CD4-positive, alpha-beta T cell treated with Interleukin-4 for 4 hours (primary cell): Measurements from ENCODE around the gene PTRHD1.
"Not testable (repeated sequence)": the region's sequence is repeated elsewhere in the genome, so short reads cannot be mapped to it uniquely, and the experiment has no call there.

Experiments
- DNase-seq: peaks from one replicate; pipeline ENCODE4 v3.0.0-alpha.2; 2020

PTRHD1 gene

DNA sequence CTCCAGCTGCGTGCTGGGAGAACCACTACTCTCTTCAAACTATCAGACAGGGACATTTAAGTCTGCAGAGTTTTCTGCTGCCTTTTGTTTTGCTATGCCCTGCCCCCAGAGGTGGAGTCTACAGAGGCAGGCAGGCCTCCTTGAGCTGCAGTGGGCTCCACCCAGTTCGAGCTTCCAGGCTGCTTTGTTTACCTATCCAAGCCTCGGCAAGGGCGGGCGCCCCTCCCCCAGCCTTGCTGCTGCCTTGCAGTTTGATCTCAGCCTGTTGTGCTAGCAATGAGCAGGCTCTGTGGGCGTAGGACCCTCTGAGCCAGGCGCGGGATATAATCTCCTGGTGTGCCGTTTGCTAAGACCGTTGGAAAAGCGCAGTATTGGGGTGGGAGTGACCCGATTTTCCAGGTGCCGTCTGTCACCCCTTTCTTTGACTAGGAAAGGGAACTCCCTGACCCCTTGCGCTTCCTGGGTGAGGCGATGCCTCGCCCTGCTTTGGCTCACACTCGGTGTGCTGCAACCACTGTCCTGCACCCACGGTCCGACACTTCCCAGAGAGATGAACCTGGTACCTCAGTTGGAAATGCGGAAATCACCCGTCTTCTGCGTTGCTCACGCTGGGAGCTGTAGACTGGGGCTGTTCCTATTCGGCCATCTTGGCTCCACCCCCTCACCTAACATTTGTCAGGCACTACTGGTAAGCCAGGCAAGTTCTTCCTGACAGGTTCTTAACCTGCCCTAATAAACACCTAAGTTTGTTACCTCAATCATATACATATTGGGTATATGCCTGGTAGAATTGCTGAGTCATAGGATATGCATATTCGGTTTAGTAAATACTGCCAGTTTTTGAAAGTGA is 12.8 kb upstream of the PTRHD1 start:
- not testable (repeated sequence) for DNase-seq

DNA sequence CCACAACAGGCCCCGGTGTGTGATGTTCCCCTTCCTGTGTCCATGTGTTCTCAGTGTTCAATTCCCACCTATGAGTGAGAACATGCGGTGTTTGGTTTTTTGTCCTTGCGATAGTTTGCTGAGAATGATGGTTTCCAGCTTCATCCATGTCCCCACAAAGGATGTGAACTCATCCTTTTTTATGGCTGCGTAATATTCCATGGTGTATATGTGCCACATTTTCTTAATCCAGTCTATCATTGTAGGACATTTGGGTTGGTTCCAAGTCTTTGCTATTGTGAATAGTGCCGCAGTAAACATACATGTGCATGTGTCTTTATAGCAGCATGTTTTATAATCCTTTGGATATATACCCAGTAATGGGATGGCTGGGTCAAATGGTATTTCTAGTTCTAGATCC is 7.3 kb upstream of the PTRHD1 start:
- not testable (repeated sequence) for DNase-seq

DNA sequence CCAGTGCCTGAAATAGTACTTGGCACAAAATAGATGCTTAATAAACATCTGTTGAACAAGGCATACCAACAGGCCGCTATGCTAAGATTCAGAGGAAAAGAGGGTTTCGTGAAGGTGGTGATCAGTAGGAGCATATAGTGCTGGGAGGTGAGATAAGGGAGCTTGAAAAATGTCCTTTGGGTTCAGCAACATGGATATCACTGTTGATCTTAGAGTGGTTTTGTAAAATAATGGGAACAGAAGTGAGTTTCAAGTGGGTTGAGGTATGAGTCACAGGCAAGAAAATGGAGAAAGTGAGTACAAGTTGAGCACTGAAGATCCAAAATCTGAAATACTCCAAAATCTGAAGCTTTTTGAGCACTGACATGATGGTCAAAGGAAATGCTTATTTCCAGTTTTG is 4.5 kb upstream of the PTRHD1 start:
- DNase-seq: no peak

DNA sequence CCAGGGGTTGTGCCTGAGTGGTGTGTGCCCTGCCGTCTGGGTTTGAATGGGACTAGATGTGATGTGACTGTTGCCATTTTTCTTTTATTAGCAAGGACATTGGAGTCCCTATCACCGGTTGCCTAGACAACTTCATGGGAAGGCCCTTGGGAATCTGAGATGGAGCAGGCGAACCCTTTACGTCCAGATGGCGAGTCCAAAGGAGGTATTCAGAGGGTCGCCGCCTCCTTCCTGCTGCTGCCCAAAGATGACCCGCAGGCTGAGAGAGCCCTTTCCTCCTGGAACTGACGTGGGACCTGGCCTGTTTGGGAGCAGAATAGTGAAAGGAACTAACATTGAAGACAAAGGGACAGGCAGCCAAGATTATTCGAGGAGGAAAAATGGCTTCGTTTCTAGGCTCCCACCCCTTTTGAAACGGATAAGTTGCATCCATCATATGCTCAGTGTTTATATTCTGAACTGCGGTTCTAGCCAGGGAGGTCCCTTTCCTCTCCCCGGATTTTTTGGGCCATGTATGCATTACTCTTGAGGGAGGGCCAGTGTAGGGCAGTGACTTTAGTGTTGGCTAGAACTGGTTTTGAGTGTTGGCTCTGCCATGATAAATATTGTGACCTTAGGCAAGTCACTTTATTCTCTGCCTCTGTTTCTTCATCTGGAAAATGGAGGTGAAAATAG is 707 bp upstream of the PTRHD1 start:
- DNase-seq: no peak

DNA sequence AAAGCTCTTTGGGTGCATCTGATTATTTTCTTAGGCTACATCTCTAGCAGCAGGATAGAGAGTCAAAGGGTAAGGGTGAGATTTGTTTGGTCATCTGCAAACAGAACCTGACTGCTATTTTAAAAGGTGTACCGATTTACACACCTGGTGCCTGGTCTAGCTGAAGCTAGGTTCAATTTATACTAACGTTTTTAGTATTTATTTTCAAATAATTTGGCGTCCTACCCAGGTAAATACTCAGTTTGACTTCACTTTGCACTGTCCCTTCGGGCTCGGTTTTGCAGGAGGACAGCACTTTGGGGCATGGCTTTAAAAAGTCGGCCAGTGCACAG is 683 bp downstream of the PTRHD1 start:
- no peak for DNase-seq

DNA sequence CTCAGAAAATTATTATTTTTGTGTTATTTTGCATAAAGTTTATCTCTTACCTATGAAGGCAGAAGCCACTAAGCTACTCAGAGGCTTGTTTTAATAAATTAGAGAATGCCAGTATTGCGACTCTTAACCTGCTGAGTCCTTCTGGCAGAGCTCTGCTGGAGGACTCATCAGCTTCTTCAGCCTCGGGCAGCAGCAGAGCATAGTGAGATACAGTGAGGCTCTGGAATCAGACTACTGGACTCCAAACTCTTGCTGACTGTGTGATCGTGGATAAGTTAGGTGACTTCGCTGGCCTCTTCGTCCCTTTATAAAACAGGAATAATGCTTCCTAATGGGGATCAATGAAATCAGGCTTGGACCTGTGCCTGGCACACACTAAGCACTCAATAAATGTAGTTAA is 1.7 kb downstream of the PTRHD1 start:
- no peak for DNase-seq

DNA sequence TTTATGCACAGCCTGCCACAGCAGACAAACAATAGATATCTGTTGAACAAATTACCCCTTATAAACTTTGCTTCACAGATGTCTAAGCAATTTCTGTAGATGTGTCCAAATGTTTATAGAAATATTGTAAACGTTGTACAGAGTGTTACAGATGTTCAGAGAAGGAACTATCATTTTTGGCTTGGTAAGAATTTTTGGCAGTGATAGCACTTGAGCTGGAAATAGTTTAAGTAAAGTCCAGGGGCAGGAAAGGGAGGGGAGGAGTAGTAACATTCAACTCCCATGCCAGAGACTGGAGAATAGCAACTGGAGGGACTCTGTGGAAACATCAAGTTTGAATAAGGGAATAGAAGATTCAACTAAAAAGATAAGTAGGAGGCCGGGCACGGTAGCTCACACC is 4.4 kb downstream of the PTRHD1 start:
- DNase-seq: no peak

DNA sequence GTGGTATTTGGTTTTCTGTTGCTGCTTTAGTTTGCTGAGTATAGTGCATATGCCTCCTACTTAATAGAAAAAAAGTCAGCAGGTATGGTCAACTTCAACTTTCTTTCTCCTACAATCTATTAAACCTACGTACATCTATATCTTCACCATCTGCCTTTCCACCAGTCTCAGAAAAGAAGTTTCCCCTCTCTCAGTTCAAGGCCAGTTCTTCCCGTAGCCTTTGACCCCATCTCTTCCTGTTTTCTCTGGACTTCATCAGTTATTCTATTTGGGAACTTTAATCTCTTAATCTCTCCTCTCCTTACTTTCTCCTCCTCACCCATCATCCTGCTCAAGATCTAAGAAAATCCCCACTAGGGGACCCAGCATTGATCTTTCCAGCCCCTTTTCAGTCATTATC is 5.7 kb downstream of the PTRHD1 start:
- no peak for DNase-seq

DNA sequence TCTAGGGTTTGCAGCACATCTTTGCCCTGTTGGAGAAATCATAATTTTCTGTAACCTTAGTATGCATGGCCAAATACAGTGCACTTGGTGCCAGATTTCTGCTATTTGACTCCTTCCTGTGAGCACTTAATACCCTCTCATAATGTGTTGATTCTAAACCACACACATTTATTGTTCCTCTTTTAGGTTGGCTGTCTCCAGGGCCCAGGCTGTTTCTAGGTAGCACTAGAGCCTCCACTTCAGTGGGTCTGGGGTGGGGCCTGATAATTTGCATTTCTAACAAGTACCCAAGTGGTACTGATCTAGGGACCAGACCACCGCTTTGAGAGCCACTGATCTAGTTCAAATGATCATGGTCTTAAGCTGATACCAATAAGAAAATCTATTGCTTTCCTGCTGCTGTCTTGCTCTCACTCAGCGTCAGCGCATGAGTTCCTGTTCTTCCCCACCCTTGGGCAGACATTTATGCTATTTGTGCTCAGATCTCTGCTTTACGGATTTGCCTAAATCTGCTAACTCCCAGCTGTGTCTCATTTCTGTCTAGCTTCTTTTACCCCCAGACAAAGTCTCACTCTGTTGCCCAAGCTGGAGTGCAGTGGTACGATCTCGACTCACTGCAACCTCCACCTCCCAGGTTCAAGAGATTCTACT is 7.4 kb downstream of the PTRHD1 start:
- no peak for DNase-seq

DNA sequence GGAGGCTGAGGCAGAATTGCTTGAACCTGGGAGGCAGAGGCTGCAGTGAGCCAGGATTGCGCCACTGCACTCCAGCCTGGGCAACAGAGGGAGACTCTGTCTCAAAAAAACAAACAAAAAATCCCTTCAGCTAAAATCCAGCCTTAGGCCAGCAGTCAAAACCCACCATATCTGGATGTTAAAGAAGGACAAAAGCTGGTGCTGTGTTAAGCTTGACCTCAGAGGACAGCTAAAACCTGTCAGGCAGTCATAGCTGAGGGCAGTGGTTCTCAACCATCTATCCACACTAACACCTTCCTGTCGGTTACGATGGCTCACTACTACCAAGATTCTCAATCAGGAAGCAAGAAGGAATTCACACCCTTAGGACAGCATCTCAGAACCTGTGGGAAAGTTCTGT is 9.6 kb downstream of the PTRHD1 start:
- DNase-seq: no peak

DNA sequence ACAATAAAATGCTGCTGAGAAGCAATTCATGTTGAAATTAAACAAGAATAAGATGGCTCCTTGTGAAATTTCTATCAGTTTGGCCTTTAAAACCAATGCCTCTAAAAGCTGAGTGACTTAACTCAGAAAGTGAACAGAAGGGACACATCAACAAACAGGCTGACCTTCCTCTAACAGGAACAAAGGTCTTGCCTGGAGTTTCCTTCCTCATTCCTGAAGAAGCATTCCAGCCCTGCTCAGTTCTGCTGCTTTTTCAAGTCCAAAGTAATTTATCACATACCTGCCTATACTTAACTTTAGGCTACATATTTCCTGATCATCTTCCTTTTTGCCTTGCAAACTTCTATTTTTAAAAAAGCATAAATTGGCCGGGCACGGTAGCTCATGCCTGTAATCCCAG is 14.1 kb downstream of the PTRHD1 start:
- no peak for DNase-seq

DNA sequence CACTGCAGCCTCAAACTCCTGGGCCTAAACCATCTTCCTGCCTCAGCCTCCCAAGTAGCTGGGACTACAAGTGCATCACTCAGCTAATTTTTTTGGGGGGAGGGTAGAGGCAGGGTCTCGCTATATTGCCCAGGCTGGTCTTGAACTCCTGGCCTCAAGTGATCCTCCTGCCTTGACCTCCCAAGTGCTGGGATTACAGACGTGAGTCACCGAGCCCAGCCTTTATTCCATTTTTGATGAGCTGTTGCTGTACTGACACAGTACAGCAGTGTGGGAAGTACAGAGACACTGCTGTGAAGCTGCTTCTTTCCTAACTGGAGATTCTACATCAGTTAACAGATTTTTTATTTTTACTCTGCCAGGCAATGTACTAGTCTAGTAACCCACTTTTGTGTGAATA is 18.8 kb downstream of the PTRHD1 start:
- no peak for DNase-seq

DNA sequence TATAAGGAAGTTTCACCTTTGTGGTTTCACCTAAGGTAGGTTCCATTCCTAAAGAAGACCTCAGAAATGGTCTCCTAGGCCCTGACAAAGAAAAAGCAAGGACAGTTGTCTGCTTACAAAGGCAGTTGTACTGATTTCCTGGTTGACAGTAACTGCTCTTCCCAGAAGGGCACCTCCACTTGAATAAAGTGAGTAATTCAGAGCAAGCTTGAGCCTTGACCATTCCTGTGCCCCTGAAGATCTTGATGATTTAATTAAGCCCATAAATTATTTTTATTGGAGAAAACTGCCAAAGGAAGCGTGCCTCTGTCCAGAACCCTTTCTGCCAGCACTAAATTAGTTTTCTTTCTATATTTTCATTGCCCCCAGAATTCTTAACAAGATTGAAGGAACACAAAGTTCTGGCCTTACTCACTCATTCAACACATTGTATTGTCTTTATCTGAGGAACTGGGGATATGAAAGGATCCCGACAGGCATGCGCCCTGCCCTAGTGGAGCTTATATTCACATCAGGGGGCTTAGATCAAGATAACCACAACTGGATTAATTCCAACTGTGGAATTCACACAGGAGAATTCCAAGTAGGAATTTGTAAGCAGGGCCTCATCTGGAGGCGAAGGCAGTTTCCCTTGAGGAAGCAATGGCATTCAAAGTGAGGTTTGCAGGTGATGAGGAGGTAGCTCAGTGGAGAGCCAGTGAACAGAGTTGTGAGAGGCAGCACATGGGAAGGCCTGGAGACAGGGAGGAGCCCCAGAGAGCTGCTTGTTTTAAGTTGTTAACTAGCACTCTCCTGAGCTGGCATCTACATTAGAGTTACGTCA is 21.2 kb downstream of the PTRHD1 start:
- no peak for DNase-seq

DNA sequence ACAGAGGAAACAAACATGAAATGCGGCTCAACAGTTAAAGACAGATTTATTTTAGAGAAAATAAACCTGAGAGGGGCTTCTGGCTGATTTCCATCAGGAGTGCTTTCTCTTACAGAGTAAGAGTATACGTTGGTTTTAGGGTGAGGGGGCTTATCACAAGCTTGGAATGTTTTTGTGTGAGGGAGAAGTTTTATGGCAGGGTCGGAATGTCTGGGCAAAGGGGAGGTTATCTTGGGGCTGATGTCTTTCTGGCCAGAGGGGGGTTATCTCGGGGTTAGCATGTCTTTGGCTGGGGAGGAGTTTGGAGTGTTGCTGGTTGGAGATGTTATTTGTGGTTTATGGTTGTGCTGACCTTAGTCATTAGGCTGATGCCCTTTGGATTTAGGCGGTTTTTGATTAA is 22.1 kb downstream of the PTRHD1 start:
- no peak for DNase-seq

DNA sequence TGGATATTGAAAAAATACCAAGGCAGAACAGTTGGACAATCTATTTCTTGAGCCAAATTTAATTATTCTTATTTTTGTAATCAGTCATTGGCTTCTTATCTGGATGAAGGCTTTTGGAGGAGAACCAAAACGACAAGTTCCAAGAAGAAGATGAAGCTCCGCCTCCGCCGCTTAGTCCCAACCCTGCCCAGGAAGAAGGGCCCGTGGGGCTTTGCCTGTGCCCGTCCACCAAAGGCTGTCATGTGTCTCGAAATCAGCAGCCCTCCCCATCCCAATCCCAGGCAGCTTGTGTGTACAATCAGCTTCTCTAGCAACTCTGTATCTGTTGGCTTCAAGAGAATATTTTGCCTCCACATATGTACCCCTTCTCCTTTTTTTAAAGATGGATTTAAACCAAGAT is 24.6 kb downstream of the PTRHD1 start:
- no peak for DNase-seq

DNA sequence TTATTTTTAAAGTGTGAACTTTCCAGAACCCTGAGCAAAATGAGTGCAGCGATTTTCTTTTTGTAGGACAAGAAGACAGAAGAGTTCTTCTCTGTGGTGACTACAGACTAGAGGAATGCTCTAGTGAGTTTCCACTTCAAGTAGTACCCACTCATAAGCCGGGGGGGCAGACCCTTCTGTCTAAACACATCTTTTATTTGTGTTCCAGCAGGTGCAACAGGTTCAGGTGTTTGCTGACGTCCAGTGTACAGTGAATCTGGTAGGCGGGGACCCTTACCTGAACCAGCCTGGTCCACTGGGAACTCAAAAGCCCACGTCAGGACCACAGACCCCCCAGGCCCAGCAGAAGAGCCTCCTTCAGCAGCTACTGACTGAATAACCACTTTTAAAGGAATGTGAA is 25.2 kb downstream of the PTRHD1 start:
- DNase-seq: no peak

DNA sequence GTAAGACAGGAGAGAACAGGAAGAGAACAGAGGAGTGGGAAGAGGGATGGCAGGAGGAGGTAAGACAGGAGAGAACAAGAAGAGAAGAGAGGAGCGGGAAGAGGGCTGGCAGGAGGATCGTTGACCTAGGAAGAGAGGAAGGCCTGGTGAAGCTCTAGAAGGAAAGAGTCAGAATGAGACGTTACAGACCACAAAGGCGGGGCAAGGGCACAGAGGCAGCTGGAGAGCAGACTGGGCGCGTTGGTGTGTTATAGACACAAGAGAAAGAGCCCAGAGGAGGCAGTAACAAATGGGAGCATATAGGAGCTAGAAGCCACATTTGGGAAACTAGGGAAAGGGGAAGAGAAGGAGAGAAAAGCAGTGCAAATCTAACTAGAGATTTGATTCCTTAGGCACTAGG is 26.6 kb downstream of the PTRHD1 start:
- no peak for DNase-seq

DNA sequence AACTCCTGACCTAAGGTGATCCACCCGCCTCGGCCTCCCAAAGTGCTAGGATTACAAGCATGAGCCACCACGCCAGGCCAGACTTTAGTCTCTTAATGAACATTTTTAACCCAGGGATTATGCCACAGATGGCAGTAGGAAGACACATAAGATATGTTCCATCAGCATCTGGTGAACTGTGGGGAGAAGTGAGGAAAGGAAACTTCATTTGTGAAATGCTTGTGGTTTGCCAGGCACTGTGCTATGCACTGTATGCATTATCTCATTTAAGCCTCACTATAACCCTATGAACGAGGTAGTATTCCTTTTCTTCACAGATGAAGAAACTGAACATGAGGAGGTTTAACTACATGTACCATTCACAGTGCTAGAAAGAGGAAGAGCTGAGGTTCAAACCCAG is 29.3 kb downstream of the PTRHD1 start:
- no peak for DNase-seq

DNA sequence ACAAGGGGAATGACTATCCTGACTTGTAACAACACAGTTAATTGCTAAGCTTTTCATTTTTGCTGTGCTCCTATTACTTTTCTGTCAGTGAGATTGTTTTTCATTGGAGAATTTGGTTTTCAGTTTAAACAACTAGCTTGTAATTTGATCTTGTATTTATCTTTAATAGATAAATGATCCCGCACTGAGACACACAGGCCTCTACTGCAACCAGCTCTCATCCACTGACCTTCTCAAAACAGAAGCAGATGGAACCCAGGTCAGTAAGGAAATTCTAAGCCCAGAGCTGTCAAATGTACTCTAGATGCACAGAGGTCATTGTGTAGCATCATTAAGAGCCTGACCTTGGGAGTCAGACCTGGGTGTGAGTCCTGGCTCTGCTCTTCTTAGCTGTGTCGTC is 30.7 kb downstream of the PTRHD1 start:
- DNase-seq: no peak

DNA sequence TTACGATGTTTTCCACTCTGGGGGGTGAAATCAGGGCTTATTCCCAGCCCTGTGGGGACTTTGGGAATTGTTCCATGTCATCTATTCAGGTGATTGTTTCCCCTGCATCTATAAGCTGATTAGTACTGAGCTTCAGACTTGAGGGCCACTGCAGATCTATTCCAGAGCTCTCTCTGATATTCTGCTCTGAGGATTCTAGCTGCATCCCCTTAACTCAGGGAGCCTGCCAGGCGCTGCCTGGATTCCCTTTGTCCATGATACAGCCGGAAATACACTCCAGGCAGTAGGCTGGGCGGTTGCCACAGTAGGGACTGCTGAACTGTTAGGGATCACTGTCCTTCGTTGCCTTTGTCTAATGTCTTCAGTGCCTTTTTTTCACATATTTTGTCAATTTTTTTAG is 31.3 kb downstream of the PTRHD1 start:
- no peak for DNase-seq

DNA sequence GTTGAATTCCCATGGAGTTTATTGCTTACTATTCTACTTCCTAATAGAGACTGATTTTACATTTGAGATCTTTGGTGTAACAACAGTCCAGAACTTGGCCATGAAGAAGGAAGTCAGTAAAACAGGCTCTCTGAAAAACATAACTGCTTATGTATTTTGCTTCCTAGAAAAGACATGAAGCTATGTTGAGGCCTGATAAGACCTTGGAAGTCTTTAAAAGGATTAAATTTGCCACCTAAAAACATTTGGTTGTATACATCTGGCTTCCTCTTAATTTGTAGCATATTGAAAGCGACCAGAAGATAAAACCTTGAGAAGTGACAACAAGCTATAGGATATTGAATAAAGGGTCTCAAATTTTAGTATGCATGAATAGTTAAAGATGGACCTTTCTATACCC is 36.4 kb downstream of the PTRHD1 start:
- no peak for DNase-seq

DNA sequence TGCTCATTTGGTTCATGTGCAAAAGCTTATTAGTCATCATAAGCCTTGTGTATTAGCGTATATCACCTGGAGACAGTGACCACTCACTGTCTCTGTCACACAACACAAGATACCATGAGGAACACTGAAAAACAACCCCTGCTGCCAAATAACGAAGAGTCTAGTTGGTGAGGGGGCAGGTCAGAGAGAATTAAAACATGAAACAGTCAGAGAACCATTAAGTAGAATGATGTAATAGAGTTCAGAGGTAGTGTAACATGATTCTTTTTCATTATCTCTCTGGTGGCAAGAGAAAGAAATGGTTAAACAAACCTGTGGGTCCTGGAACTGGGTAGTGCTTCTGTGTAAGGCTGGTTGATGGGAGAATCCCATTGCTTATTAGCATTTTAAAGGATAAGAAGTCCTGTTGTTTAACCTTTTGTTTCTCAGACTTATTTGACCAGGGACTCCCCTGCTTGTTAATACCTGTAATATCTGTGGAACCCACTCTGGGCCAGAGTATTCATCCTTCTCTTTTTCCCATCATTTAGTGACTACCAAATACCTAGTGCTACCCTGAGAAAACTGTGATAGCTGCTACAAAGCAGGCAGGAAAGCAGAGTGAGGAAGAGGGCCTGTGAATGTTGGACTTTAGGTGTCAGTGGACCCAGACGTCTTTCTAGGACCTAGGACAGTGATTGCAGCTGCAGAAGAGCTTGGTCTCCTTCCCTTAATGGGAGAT is 38.0 kb downstream of the PTRHD1 start:
- DNase-seq: no peak
